ENCODE measurements around the gene PI4KA.

GRCh38 chr22:20881869-20882815 is 23.5 kb upstream of the PI4KA start:
- TF ChIP-seq, protein P1, sequence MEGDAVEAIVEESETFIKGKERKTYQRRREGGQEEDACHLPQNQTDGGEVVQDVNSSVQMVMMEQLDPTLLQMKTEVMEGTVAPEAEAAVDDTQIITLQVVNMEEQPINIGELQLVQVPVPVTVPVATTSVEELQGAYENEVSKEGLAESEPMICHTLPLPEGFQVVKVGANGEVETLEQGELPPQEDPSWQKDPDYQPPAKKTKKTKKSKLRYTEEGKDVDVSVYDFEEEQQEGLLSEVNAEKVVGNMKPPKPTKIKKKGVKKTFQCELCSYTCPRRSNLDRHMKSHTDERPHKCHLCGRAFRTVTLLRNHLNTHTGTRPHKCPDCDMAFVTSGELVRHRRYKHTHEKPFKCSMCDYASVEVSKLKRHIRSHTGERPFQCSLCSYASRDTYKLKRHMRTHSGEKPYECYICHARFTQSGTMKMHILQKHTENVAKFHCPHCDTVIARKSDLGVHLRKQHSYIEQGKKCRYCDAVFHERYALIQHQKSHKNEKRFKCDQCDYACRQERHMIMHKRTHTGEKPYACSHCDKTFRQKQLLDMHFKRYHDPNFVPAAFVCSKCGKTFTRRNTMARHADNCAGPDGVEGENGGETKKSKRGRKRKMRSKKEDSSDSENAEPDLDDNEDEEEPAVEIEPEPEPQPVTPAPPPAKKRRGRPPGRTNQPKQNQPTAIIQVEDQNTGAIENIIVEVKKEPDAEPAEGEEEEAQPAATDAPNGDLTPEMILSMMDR (IDR thresholded peaks at IDR 0.05): no peak
- TF ChIP-seq POLR2A (IDR thresholded peaks at IDR 0.05): no peak

All from right lobe of liver (tissue), 4 donors.